Osteoblast (primary cell): ENCODE measurements around the gene SSX2IP. TPM values are rescaled to one million over a fixed set of nuclear protein-coding genes. Genes with fewer than 3 reads are reported as not detected.
A peak's percentile ranks its signal among the peaks of the same experiment; 100 is the strongest.

Source experiments
- DNase-seq: peaks from one replicate; pipeline ENCODE4 v3.0.0; 2011; ENCODE audit warnings: low spot score, mixed read lengths; ENCODE audit not compliant: insufficient read length; ENCODE audit errors: missing footprints
- H2AFZ ChIP-seq: 2 replicates; pipeline ENCODE4 v1.6.0; 2011; ENCODE audit warnings: mild to moderate bottlenecking, low read length
- H3K27ac ChIP-seq: 2 replicates; pipeline ENCODE4 v1.5.1; 2011; ENCODE audit warnings: mild to moderate bottlenecking, low read depth, low read length, moderate library complexity
- H3K27me3 ChIP-seq: 2 replicates; pipeline ENCODE4 v1.6.0; 2012; ENCODE audit warnings: mild to moderate bottlenecking, control low read depth, inconsistent platforms, low read length, moderate library complexity; ENCODE audit not compliant: insufficient read depth
- H3K36me3 ChIP-seq: 2 replicates; pipeline ENCODE4 v1.5.1; 2011; ENCODE audit warnings: mild to moderate bottlenecking, low read length, control low read depth, moderate library complexity; ENCODE audit not compliant: insufficient read depth
- H3K4me1 ChIP-seq: 2 replicates; pipeline ENCODE4 v1.5.1; 2011; ENCODE audit warnings: mild to moderate bottlenecking, low read length, control low read depth, moderate library complexity; ENCODE audit not compliant: insufficient read depth
- H3K4me2 ChIP-seq: 2 replicates; pipeline ENCODE4 v1.6.0; 2011; ENCODE audit warnings: mild to moderate bottlenecking, low read length; ENCODE audit not compliant: insufficient read depth
- H3K4me3 ChIP-seq: fragments of 200-600 bp; sonication (generic); 3 replicates; pipeline ENCODE4 v1.5.1; 2012; ENCODE audit warnings: mild to moderate bottlenecking, low read length, inconsistent platforms; ENCODE audit not compliant: insufficient read depth
- H3K79me2 ChIP-seq: 2 replicates; pipeline ENCODE4 v1.6.0; 2012; ENCODE audit warnings: mild to moderate bottlenecking, low read length, control low read depth, inconsistent platforms; ENCODE audit not compliant: insufficient read depth
- H3K9me3 ChIP-seq: 2 replicates; pipeline ENCODE4 v1.5.1; 2011; ENCODE audit warnings: low read depth, low read length, control low read depth
- H4K20me1 ChIP-seq: 2 replicates; pipeline ENCODE4 v1.6.0; 2012; ENCODE audit warnings: mild to moderate bottlenecking, low read length, control low read depth; ENCODE audit not compliant: insufficient read depth
- CTCF ChIP-seq: IDR thresholded peaks from 2 replicates; pipeline ENCODE4 v1.5.1; 2011; ENCODE audit warnings: mild to moderate bottlenecking, low read depth, low read length, moderate library complexity; ENCODE audit errors: extremely low read depth
- total RNA-seq: library from RNA; depleted of rRNA; stranded (reverse); fragments of >200 nt; gene quantifications from 2 replicates; pipeline ENCODE4 v1.2.3, GENCODE V29; 2012

SSX2IP gene
- total RNA-seq, 1 donor, result 10.9 TPM

GRCh38 chr1:84611091-84611490 is 79.2 kb downstream of the SSX2IP start:
- H3K4me2 ChIP-seq, result no peak overlapping the region
- H3K36me3 ChIP-seq, result no peaks in the 10 kb centered on the region
- no peaks in the 10 kb centered on the region for H4K20me1 ChIP-seq
- H3K27me3 ChIP-seq, result no peaks in the 10 kb centered on the region
- no peak overlapping the region for H3K27ac ChIP-seq
- H3K79me2 ChIP-seq, result no peaks in the 10 kb centered on the region
- no peak for TF ChIP-seq CTCF
- no peaks in the 10 kb centered on the region for H3K4me1 ChIP-seq
- H3K4me3 ChIP-seq, result no peak overlapping the region
- DNase-seq, result no peak
- H3K9me3 ChIP-seq, result peaks cover 3% of the 10 kb centered on the region
- H2AFZ ChIP-seq, result no peak overlapping the region

DNA sequence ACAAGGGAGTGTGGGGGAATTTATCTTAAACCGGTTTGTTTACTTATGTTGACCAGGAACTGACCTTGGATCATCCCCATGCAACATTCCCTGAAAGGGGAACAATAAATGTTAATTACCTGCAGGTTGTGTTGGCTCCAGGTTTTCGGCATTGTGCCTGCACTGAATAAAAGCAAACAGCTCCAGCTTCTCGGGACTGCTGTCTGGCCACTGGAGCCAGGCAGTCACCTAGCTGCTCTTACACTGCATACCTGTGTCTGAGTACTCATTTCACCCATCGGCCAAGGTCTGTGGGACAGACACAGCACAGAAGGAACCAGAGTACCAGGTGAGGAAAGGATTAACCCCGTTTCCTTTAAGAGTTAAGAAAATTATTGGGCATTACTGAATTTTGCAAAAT is 83.3 kb downstream of the SSX2IP start:
- Histone ChIP-seq H2AFZ (no peak overlapping the region), H3K9me3 (no peaks in the 10 kb centered on the region), H3K36me3 (no peaks in the 10 kb centered on the region), H3K4me1 (peaks cover 19% of the 10 kb centered on the region), H3K27ac (no peak overlapping the region), H4K20me1 (no peaks in the 10 kb centered on the region), H3K4me2 (no peak overlapping the region), H3K27me3 (no peaks in the 10 kb centered on the region), H3K79me2 (no peaks in the 10 kb centered on the region), H3K4me3 (no peak overlapping the region)
- no peak for DNase-seq
- TF ChIP-seq CTCF, result no peak

- Histone ChIP-seq H3K4me3 (no peak overlapping the region), H3K36me3 (no peaks in the 10 kb centered on the region), H3K27ac (no peak overlapping the region), H3K27me3 (no peaks in the 10 kb centered on the region), H3K9me3 (no peaks in the 10 kb centered on the region), H3K79me2 (no peaks in the 10 kb centered on the region), H3K4me1 (peaks cover 24% of the 10 kb centered on the region), H4K20me1 (no peaks in the 10 kb centered on the region), H2AFZ (no peak overlapping the region), H3K4me2 (no peak overlapping the region)
- DNase-seq, result no peak
- no peak for TF ChIP-seq CTCF
These were observed 85.1 kb downstream of the SSX2IP start for GRCh38 chr1:84605157-84605556.

DNA sequence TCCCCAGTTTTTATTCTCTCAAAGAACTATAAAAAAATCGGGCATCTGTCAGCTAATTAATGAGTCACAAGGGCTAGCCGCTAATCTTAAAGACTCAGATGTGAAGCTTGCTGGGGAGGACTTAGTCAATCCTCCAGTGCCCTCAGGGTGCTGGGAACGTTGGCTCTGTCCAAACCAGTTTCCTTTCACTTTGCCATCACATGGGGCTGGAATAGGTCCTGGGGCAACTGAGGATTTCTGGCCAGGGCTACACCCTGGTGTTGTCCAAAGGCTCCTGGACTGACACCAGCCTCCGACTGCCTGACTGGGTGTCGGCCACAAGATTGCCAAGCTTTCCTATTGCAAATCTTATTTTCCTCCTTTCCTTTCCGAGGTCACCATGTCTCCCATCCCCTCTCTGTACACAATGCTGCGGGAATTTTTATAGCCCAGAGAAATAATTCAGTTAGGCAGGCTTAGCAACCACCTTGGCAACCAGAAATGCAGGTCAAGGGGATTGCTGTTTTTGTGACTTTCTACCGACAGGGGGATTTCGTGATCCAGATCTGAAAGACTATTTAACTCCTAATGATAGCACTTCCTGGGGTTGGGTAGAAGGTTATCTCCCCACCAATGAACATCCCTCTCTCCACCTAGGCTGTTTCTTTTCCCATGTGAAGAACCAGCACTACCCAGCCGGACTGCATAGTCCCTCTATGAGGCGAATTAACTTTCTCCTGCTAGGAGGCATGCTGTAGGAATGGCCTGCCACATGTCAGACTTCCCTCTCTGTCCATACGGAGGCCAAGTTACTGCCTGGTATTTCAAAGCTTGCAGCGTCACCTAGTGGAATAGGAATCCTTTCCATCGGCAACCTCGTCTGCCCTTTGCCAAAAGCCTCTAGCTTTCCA is 86.1 kb downstream of the SSX2IP start:
- no peaks in the 10 kb centered on the region for H3K36me3 ChIP-seq
- no peaks in the 10 kb centered on the region for H3K9me3 ChIP-seq
- H3K4me1 ChIP-seq, result peaks cover 31% of the 10 kb centered on the region
- peak overlapping the region; percentile 56 for H2AFZ ChIP-seq
- peak overlapping the region; percentile 94 for H3K27ac ChIP-seq
- peak overlapping the region; percentile 72 for H3K4me3 ChIP-seq
- H3K27me3 ChIP-seq, result no peaks in the 10 kb centered on the region
- peak; percentile 77 for DNase-seq
- H3K4me2 ChIP-seq, result peak overlapping the region; percentile 96
- H4K20me1 ChIP-seq, result no peaks in the 10 kb centered on the region
- peak; percentile 93 for TF ChIP-seq CTCF
- no peaks in the 10 kb centered on the region for H3K79me2 ChIP-seq
